Colon (tissue), 2 donors: ENCODE data around the gene TMEM150B.

Experiments
- FAIRE-seq: peaks from 2 replicates; lab custom pipeline; 2012; peaks lifted over from hg19 to GRCh38; lab: Jason Lieb, UNC
- donor health status: control.
- donor health status: control.

TMEM150B gene

DNA sequence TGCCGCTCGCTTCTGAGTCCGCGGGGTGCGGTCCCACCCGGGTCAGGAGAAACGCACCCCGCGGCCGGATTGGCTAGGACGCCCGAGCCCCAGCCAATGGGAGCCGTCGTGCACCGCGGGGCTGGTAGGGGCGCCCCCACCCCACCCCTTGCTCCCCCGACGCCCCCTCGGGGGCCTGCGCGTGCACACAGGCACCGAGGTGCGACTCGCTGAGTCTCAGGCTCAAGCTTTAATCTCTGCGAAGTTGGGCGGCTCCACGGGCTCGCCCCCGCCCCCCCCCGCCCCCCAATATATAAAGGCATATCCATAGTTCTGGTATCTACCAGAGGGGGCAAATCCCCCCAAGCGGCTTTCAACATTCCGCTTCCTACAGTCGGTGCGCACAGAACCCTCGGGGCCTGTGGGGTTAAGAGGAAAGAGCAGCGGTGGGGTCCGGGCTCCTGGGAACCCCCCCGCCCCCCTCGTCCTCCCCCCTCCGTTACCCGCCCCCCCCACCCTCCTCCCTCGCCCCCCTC is 29.6 kb upstream of the TMEM150B start, which contains the start of gene COX6B2:
TSS of gene COX6B2 (minus strand) at position 22 of the 515 bp plus-strand sequence. CDS start 198 bp downstream, outside the sequence.
- no peak for FAIRE-seq

DNA sequence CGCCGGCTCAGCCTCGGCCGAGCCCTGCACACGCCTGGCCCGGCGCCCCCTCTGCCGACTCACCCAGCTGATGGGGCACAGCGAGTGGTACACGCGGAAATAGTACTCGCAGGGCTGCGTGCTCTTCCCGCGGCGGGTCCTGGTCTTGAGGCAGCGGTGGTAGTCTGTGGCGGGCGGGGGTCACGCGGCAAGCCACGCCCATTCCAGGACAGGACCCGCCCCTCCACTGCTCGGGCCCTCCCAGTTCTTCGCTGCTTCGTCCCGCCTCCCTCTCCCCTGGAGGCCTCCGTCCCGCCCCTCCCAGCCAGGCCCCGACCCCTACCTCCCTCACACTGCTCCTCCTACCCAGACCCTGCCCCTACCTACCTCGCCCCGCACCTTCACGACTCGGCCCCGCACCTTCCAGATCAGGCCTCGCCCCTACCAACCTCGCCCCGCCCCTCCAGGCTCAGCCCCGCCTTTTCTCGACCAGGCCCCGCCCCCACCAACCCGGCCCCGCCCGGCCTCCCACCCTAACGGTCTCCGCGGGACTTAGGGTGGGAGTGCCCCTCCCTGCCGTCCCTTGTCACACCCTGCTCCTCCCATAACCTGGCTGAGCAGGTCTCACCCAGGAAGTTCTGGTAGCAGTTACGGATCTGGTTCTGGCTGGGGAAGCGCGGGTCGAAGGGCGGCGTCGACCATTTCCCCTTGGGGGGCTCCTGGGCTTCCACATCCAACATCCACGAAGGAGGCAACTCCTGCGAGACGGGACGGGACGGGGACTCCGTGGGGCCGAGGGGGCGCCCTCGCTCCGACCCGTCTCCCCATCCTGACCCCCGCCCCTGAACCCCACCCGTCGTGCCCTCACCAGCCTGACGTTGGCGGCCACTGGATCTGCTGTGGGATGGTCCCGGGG is 28.9 kb upstream of the TMEM150B start:
- FAIRE-seq, result no peak

DNA sequence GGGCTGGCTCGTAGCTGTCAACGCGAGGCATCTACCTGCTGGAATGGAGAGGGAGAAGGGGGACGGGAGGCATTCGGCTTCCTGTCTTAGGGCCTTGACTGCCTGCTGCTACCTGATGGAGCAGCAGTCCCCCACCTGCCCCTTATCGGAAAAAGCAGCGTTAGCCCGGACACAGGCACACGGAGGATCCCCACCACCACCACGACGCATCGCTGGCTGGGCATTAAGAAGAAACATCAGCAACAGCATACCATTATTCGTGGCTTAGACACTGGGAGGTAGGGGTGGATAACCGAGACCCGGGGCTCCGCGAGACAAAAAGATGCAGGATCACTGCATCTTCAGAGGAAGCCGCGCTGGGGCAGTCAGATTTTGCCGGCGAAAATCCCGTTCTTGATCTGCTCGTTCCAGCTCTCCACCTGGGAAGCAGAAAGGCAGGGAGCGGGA is 28.2 kb upstream of the TMEM150B start:
- no peak for FAIRE-seq

DNA sequence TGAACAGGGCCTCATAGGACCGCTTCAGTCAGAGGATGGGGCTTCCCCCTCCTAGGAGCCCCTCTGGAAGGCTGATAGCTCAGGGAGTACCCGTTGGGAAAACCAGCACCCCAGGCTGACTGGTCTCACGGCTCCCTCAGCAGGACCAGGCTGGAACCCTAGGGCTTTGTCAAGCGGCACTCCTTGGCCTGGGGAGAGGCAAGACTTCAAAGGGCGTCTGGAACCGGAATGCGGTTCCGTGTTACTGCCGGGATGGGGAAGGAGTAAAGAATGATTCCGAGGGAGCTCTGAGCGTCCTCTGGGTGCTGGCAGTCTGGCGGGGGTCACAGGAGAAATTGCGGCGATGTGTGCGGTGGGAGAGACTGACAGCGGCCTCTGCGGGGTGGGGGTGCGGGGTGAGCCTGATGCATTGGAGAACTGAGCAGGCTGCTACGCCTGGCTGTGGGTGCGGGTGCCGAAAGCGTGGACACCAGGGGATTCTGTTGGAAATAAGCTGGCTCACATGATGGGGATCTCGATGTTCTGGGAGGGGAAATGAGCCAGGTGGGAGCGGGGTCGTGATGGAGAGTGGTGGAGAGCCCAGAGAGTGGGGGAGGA is 27.5 kb upstream of the TMEM150B start:
- no peak for FAIRE-seq

DNA sequence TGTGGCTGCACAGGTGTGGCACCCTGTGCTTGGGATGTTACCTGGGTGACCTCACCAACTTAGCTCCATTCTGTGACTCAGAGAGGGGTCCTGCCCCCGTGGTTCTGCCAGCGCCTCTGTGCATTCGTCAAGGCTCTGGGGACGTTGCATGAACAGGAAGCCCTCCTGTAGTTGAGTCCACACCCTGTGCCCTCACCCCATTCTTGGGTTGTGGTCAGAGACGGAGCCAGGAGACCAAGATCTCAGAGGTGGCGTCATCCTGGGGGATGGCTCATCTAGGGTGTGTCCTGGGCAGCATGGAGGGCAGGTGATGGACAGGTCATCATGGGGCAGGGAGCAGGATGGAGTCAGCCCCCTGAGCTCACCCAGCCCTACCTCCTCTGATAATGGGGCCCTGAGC is 26.9 kb upstream of the TMEM150B start:
- no peak for FAIRE-seq

DNA sequence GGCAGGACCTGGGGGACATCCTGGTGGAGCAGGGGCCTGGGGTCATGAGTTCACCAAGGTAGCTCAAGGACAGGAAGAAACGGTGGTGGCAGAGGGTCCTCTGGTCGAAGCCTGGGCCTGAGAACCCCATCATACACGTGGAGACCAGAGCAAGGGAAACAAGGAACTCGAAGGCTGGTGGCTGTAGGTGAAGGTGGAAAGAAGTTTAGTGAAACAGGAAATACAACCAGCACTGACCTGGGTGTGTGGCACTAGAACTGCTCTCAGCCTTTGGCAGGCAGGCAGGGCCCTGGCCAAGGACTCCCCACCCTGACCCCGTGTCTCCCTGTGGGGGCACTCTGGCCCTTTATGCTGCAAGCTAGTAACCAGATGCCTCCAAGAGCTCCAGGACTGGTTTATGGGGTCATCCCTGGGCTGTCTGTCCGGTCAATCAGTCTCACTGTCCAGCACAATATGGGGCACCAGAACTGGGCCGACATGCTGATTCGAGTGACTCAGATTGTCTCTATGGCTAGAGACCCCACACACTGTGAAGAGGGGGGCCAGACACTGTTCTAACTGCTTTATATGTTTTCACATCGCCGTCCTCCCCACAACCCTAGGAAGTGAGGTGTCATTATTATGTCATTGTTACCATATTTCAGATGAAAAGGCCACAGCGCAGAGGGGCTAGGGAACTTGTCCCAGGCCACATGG is 25.6 kb upstream of the TMEM150B start:
- no peak for FAIRE-seq

DNA sequence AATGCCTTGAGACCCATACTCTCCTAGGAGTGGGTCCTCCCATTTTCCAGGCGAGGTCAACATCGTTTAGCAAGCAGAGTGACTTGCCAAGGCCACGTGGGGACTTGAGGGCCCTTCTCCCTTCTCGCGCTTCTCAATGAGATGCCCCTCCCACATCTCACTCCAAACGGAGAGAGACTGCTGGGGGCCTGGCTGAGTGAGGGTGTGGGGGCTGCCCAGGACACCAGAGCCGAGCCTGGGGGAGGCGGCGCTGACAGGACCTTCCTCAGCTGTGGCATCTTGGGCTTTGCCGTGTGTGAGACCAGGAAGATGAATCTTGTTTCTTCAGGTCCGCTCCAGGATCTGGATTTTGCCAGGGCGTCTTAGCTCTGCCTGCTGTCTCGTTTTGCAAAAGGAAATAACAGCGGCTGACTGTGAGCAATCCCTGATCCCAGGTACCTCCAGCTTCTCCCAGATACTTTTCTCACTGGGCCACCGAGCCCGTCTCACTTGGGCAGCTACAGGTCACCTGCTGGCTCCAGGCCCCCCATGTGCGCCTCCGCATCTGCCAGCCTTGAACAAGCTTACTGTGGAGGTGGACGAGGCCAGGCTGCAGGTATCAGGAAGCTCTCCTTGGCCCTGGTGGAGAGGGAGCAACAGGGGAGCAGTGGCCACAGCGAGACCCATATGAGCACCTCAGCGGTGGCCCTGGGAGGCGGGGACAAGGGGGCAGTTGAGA is 23.3 kb upstream of the TMEM150B start:
- FAIRE-seq, result no peak

DNA sequence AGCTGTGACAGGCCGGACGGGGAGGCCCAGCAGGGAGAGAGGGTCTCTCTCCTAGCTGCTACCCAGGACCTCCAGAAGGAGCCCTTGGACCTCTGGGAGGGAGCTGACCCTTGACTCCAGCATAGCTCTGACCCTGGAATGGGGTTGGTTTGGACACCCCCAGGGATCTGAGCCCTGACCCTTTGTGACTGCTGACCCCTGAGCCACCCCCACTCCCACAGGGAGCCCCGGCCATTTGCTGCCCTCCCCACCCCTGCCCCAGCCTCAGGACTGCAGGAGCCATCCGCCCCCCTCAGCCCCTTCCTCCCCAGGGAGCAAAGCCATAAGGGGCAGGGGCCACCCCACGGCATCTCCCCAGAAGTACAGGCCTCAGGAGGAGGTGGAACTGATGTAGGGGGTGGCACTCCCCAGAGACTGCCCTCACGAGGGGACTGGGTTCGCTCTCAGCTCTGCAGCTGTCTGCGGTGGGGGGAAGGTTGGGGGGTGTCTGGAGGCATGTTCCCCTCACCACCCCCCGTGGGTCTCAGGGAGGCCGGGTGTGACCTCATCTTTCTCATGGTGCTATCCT is 22.4 kb upstream of the TMEM150B start:
- no peak for FAIRE-seq

DNA sequence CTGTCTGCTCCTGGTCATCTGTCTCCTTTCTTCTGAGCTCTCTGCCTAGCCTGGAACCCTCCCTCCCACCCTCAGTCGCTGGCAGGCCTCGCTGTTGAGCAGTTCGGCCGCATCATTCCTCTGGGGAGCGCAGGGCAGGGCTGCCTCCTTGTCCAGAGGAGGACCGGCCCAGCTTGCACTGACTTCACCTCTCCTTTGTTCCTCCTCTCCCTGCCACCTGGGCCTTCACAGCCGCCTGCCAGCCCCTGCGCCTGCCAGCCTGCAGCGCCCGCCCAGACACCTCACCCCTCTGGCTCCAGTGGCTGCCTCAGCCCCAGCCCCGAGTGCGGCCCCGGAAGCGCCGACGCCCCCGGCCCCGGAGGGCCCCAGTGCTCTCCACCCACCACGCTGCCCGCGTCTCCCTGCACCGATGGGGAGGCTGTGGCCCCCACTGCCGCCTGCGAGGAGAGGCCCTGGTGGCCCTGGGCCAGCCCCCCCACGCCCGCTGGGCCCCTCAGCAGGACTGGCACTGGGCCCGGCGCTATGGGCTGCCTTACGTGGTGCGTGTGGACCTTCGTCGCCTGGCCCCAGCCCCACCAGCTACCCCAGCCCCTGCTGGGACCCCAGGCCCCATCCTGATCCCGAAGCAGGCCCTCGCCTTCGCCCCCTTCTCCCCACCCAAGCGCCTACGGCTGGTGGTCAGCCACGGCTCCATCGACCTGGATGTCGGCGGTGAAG is 21.7 kb upstream of the TMEM150B start:
- FAIRE-seq, result no peak

DNA sequence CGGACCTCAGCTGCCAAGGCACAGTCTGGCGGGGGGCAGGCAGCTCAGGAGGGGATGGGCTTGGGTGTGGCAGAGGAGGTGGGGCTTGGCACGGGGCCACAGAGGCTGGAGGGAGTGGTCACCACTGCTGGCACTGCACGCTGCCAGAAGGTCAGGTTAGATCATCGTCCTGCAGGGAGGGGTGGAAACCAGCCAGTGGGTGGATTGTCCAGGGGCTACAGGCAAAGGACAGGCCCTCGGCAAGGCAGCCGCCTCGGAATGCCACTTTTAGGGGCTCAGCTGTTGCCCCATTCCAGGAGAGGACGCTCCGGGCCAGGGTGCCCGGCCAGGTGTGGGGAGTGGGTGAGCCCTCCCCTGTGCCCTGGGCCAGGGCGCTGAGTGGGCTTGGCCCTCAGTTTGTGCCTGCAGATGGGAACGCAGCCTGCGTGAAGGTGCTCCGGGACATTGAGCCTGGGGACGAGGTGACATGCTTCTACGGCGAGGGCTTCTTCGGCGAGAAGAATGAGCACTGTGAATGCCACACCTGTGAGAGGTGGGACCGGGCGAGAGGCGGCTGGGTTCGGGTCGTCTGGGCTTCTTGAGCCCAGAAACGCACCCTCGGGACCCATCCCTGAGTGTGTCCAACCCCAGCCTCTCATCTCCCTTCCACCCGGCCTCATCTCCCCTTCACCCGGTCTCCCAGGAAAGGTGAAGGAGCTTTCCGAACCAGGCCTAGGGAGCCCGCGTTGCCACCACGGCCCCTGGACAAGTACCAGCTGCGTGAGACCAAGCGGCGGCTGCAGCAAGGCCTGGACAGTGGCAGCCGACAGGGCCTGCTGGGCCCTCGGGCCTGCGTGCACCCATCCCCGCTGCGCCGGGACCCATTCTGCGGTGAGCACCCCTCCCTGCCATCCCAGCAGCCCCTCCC is 20.9 kb upstream of the TMEM150B start:
- no peak for FAIRE-seq

DNA sequence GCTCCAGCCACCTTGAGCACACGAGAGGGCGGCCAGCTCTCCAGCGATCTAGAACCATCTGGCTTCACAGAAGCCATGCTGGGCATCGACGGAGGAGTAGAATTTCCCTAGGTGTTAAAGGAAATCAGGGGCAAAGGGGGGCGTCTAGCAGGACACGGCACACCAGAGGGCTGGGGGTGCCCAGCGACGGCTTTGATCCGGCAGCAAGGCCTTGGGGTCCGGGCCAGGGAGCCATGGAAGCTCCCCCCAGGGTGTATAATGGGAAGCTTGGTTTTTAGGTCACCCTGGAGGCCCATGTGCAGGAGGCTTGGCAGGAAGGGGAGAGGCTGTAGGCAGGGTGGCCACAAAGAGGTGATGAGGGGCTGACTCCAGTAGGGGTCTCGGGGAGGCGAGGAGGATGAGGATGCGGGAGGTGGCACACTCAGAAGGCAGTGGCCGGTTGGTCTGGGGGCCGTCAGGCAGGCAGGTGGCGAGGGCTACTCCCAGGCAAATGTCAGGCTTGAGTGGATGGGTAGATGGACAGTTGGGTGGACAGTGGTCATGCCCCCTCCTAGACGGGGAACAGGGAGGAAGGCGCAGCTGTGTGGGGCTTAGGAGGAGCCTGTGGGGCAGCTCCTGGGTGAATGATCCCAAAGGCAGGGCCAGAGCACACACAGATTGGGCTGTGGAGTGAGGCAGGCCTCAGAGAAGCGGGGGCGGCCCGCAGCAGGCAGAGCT is 20.1 kb upstream of the TMEM150B start:
- no peak for FAIRE-seq

DNA sequence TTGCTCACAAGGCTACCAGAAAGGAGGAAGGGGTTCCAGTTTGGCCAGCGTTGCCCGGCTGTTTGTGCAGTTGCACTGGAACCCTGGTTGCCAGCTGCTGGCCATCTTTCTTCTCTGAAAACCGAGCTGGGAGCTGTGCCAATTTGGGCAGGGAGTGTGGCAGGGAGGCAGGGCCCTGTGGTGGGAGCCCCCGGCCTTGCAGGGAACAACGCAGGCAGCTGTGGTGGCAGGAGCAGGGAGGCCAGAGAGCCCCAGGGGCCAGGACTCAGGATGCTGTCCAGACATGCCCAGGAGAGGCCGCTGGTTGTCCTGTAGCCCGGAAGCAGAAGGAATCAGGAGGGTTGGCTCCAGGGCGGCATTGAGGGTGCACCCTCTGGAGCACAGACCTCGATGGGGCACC is 19.3 kb upstream of the TMEM150B start:
- FAIRE-seq, result no peak

DNA sequence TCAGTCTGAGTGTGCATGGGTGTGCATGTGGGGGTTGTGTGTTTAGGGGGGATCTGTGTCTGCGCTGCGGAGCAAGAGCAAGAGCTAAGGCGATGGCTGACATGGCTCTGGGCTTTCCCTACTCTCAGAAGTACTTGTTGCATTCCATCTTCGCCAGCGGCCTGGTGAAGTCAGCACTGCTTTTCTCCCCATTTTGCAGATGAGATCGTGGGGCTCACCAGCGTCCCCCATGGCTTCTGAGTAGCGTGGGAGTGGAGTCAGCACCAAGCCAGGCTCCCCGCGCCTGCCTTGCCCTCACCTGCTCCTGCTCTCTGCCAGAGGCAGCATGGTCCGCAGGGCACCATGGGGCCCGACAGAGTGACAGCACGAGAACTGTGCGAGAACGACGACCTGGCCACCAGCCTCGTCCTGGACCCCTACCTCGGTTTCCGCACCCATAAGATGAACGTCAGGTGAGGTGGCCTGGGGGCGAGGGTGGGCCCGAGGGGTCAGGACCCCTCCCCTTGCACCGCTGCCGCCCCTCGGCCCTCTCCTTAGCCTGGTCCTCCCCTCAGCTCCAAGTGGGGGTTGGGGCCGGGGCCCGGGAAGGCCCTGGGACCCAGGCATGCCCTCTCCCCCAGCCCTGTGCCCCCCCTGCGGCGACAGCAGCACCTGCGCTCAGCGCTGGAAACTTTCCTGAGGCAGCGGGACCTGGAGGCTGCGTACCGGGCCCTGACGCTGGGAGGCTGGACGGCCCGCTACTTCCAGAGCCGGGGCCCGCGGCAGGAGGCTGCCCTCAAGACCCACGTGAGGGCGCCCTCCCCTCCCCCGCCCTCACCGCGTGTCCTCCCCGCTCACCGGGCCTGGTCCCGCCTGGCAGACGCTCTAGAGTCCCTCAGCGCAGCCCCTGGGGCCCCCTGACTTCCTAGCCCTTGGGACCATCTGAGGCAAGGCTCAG is 16.7 kb upstream of the TMEM150B start:
- no peak for FAIRE-seq

DNA sequence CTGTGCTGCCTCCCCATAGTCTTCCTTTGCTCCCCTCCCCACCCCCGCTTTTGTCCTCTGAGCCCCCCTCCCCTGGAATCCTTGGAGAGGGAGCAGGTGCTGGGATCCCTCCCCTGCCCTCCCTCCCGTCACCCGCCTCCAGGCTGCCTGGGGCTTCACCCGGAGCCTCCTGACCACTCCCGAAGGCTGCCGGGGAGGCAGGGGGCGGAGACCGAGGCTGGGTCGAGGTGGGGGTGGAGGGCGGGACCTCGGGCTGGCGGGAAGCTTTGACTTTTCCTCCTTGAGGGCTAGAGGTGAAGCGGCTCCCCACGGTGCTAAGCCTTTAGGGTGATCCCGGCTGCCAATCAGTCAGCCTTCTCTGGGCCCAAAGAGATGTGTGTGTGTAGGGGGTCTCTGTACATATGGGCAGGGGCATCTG is 16.0 kb upstream of the TMEM150B start:
- FAIRE-seq, result no peak

DNA sequence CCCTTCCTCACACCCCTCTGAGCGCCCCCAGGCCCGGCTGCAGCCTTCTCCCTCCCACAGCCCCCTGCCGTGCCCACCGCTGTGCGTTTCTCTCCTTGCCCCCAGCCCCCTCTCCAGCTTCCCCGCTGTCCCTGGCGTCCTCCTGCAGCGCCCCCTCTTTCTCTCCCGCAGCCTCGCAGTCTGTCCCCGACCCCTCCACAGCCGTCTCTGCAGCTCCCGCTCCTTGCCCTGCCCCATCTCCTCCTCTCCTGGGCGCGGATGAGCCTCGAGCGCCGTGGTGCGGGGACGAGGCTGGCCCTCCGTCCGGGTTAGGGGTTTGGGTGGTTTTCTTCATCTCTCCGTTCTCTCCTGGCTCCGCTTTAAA is 15.6 kb upstream of the TMEM150B start:
- FAIRE-seq, result no peak

DNA sequence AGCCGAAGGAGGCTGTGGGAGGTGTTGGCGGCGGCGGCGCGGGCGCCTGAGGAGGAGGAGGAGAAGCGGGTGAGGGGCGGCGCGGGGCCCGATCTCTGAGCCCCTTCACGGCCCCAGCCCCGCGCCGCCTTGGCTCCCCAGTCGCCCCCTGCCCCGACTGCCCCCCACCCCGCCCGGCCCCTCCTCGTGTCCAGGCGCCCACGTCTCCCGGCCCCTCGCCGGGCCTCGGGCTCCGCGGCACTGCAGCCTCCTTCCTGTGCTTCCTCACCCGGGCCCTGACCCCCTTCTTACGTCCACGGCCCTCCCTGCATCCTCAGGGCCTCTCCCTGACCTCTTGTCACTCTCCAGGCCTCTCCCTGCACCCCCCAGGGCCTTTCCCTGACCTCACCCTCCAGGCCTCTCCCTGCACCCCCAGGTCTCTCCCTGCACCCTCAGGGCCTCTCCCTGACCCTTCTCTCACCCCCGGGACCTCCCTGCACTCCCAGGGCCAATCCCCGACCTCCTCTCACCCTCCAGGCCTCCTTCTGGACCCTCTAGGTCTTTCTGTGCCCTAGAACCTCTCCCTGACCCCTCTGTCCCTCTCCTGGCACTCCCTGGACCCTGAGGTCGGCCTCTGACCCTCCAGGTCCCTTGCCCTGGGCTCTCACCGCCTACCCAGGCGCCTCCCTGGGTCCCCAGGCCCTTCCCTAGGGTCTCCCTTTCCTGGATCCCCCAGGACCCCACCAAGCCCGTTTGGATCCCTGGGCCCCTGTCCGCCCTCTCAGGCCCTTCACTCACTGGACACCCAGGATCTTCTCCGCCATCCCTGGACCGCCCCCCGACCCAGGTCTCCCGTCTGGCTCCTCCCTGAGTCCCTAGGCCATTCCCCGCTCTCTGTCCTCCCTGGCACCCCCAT is 15.0 kb upstream of the TMEM150B start:
- FAIRE-seq, result no peak
